GM21381 (cell line): ENCODE measurements around the gene TMEM121B.

Source experiments
- ATAC-seq: cut with Tn5 transposase; IDR thresholded peaks from one replicate; pipeline ENCODE4 v1.9.1; 2021; ENCODE audit warnings: mild to moderate bottlenecking, moderate library complexity; ENCODE audit not compliant: unreplicated experiment

Gene TMEM121B

GRCh38 chr22:17095538-17095937, 25.6 kb downstream of the TMEM121B start:
- no peak for ATAC-seq

GRCh38 chr22:17093081-17093480, 28.1 kb downstream of the TMEM121B start:
- no peak for ATAC-seq

GRCh38 chr22:17091851-17092250, 29.3 kb downstream of the TMEM121B start:
- ATAC-seq = no peak

- ATAC-seq = no peak
These were observed 30.6 kb downstream of the TMEM121B start for GRCh38 chr22:17090550-17090949.

- ATAC-seq = no peak
These were observed 33.5 kb downstream of the TMEM121B start for GRCh38 chr22:17087498-17088131.

- ATAC-seq = no peak
These were observed 34.2 kb downstream of the TMEM121B start for GRCh38 chr22:17086788-17087497.

GRCh38 chr22:17086296-17086695, 34.9 kb downstream of the TMEM121B start:
- no peak for ATAC-seq

- ATAC-seq = peak; percentile 13
These were observed 35.6 kb downstream of the TMEM121B start for GRCh38 chr22:17085277-17086181.

GRCh38 chr22:17084554-17085276, 36.4 kb downstream of the TMEM121B start, which contains the start of gene IL17RA:
IL17RA (plus strand) TSS chr22:17085000; CDS start chr22:17085092, 92 bp downstream.
- peak; percentile 91 for ATAC-seq

- ATAC-seq = no peak
These were observed 37.2 kb downstream of the TMEM121B start for GRCh38 chr22:17083811-17084441.

GRCh38 chr22:17083255-17083654, 37.9 kb downstream of the TMEM121B start:
- no peak for ATAC-seq

- ATAC-seq = no peak
These were observed 41.6 kb downstream of the TMEM121B start for GRCh38 chr22:17079572-17079971.

GRCh38 chr22:17077255-17077654, 43.9 kb downstream of the TMEM121B start:
- ATAC-seq = no peak

GRCh38 chr22:17074648-17075002, 46.5 kb downstream of the TMEM121B start:
- no peak for ATAC-seq

- ATAC-seq = no peak
These were observed 48.3 kb downstream of the TMEM121B start for GRCh38 chr22:17072877-17073276.
